Epithelial cell of proximal tubule (primary cell): ENCODE results near the gene AAMDC. TPM values are rescaled to one million over a fixed set of nuclear protein-coding genes. Genes with fewer than 3 reads are reported as not detected.
"Not testable (repeated sequence)": the region's sequence is repeated elsewhere in the genome, so short reads cannot be mapped to it uniquely, and the experiment has no call there.

ENCODE experiments used
- DNase-seq: peaks from one replicate; pipeline ENCODE4 v3.0.0-alpha.2; 2011; ENCODE audit warnings: low read depth
- H3K4me3 ChIP-seq: 2 replicates; pipeline ENCODE4 v1.5.1; 2011; ENCODE audit warnings: low read depth, mild to moderate bottlenecking, low read length
- total RNA-seq: library from RNA; depleted of rRNA; stranded (reverse); fragments of >200 nt; gene quantifications from 2 replicates; pipeline ENCODE4 v1.2.3, GENCODE V29; 2015
- TF ChIP-seq, protein P1 (sequence below): conservative IDR thresholded peaks from 2 replicates; pipeline ENCODE4 v1.5.1; 2012; ENCODE audit warnings: low read depth, mild to moderate bottlenecking, low read length

The AAMDC gene
- total RNA-seq, 1 donor from 2014 or later, result 19.3 TPM

DNA sequence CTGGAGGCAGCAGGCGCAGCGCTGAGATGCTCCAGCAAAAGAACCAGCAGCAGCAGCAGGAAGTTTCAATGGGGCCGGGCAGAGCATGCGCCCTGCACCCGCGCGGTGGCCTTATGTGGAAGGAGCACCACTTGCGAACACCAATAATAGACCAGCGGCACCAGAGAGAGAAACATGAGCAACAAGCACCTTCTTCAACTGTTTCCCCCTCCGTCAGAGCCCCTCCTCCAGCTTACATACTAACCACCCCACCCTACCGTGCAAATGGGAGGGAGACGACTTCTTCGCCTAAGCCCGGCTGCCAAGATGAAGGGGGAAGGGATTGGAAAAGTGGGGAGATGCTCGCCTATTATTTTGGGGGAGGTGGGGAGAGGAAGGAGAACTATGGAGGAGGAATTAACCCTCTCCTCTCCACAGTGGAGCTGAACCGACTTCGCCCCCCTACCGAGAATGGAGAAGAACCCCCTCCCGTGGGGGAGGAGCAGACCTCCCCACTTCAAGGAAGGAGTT, 1.5 kb upstream of the AAMDC start:
- TF ChIP-seq, protein P1, sequence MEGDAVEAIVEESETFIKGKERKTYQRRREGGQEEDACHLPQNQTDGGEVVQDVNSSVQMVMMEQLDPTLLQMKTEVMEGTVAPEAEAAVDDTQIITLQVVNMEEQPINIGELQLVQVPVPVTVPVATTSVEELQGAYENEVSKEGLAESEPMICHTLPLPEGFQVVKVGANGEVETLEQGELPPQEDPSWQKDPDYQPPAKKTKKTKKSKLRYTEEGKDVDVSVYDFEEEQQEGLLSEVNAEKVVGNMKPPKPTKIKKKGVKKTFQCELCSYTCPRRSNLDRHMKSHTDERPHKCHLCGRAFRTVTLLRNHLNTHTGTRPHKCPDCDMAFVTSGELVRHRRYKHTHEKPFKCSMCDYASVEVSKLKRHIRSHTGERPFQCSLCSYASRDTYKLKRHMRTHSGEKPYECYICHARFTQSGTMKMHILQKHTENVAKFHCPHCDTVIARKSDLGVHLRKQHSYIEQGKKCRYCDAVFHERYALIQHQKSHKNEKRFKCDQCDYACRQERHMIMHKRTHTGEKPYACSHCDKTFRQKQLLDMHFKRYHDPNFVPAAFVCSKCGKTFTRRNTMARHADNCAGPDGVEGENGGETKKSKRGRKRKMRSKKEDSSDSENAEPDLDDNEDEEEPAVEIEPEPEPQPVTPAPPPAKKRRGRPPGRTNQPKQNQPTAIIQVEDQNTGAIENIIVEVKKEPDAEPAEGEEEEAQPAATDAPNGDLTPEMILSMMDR, result peak; percentile 3
- peak; percentile 40 for DNase-seq
- H3K4me3 ChIP-seq, result peak overlapping the region; percentile 81

DNA sequence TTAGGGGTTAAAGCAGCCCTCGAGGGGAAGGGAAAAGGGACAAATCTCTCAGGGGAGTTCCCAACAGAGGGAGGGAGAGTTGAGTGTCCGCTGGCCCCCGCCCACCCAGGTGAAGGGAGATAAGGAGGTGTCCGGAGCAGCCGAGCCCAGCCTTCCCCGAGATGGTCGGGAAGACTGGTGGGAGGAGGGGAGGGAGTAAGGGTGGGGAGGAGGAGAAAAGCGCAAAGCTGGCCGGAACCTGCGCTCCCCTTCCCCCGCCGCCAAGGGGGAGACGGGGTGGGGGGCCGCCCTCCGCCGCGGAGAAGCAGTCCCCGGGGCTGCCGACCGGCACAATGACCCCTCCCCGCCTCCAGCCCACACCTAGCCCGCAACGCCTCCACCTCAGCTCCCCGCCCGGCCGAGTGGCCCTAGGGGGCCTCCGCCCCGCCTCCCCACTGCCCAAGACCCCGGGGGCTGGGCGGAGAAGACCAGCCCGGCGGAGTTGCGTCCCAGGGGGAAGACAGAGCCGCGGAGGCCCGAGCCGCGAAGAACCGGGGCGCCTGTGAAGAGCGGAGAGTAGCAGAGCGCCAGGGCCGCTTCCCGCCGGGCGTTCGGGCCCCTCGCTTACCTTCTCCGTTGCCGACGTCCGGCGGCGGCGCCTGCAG, 901 bp upstream of the AAMDC start:
- TF ChIP-seq, protein P1, result no peak
- H3K4me3 ChIP-seq, result peak overlapping the region; percentile 81
- DNase-seq, result no peak

DNA sequence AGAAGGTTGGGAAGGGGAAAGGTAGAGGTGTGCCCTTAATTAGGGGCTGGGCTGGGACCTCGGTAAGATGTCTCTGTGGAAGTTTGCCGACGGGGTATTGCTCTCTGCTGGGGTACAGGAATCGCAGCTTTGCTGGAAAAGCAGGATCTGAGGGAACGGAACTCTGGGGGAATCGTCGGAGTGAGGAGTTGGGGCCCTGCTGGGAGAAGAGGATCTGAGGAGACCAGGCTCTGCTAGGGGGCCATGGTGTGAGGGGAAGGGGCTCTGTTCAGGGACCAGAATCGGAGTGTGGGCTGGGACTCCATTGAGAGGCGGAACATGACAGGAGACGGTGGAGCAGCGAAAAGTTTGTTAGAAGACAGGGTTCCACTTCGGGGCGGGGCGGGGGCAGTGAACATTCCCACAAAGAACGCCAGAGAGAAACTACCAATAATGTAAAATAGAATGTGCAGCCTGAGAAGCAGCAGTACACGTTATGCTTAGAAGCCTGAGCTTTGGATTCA, 456 bp downstream of the AAMDC start:
- TF ChIP-seq, protein P1, result no peak
- peak overlapping the region; percentile 81 for H3K4me3 ChIP-seq
- DNase-seq, result no peak

DNA sequence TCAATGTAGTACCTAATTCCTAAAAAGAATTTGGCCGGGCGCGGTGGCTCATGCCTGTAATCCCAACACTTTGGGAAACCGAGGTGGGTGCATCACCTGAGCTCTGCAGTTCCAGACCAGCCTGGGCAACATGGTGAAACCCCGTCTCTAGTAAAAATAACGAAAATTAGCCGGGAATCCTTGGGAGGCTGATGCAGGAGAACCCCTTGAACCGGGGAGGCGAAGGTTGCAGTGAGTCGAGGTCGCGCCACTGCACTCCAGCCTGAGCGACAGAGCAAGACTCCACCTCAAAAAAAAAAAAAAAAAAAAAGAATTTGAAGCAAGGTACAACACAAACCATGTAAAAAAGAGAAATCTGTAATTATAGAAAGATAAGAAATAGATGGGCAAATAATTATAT, 1.2 kb downstream of the AAMDC start:
- peak overlapping the region; percentile 81 for H3K4me3 ChIP-seq
- DNase-seq, result not testable (repeated sequence)

DNA sequence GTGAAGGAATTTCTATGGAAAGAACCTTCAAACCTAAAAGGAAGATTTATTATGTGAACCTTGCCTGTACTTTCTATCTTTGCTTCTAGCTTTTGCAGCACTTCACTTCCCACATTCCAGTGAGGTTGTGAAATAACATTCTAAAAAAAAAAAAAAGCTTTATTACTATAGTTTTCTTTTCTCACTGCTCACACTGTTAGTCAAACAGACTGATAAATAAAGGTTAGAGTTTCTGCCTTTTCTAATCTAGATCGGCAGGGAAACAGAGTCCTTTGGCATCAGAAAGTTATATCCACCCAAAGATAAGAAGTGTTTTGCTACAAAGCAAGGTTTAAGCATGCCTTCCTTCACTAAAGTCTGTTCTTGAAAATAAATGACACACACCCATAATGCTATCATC, 2.8 kb downstream of the AAMDC start:
- H3K4me3 ChIP-seq, result no peak overlapping the region
- TF ChIP-seq, protein P1, result no peak
- no peak for DNase-seq

DNA sequence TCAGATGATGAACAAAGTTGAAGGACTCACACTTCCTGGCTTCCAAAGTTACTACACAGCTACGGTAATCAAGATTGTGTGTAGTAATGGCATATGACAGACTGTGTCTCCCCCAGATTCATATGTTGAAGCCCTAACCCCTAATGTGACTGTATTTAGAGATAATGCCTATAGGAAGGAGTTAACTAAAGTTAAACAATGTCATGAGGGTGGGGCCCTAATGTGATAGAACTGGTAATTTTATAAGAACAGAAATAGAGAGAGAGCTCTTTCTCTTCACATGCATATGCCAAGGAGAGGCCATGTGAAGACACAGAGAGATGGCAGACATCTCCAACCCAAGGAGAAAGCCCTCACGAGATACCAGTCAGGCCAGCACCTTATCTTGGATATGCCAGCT, 8.0 kb downstream of the AAMDC start:
- no peak for DNase-seq
- TF ChIP-seq, protein P1, result no peak
- no peak overlapping the region for H3K4me3 ChIP-seq

DNA sequence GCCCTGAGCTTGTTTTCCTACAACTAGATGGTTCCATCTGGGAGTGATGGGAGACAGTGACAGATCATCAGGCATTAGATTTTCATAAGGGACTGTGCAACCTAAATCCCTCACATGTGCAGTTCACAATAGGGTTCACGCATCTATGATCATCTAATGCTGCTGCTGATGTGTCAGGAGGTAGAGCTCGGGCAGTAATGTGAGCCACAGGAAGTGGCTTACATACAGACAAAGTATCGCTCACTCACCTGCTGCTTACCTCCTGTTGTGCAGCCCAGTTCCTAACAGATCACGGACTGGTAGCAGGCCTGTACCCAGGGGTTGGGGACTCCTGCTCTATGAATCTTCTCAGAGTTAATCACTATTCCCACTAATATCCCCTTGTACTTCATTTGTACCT, 12.4 kb downstream of the AAMDC start:
- H3K4me3 ChIP-seq, result no peak overlapping the region
- DNase-seq, result no peak
- TF ChIP-seq, protein P1, result no peak
